GM19035 (cell line): ENCODE measurements around the gene PPP1R13B.
A peak's percentile ranks its signal among the peaks of the same experiment; 100 is the strongest.
"Not testable (repeated sequence)": the region's sequence is repeated elsewhere in the genome, so short reads cannot be mapped to it uniquely, and the experiment has no call there.

Experiments
- ATAC-seq: cut with Tn5 transposase; IDR thresholded peaks from one replicate; pipeline ENCODE4 v1.9.1; 2021; ENCODE audit not compliant: unreplicated experiment

PPP1R13B gene, protein sequence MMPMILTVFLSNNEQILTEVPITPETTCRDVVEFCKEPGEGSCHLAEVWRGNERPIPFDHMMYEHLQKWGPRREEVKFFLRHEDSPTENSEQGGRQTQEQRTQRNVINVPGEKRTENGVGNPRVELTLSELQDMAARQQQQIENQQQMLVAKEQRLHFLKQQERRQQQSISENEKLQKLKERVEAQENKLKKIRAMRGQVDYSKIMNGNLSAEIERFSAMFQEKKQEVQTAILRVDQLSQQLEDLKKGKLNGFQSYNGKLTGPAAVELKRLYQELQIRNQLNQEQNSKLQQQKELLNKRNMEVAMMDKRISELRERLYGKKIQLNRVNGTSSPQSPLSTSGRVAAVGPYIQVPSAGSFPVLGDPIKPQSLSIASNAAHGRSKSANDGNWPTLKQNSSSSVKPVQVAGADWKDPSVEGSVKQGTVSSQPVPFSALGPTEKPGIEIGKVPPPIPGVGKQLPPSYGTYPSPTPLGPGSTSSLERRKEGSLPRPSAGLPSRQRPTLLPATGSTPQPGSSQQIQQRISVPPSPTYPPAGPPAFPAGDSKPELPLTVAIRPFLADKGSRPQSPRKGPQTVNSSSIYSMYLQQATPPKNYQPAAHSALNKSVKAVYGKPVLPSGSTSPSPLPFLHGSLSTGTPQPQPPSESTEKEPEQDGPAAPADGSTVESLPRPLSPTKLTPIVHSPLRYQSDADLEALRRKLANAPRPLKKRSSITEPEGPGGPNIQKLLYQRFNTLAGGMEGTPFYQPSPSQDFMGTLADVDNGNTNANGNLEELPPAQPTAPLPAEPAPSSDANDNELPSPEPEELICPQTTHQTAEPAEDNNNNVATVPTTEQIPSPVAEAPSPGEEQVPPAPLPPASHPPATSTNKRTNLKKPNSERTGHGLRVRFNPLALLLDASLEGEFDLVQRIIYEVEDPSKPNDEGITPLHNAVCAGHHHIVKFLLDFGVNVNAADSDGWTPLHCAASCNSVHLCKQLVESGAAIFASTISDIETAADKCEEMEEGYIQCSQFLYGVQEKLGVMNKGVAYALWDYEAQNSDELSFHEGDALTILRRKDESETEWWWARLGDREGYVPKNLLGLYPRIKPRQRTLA

GRCh38 chr14:103847451-103848174 is at the start of gene PPP1R13B:
Gene PPP1R13B (minus strand): TSS chr14:103847575. CDS start chr14:103847307, 268 bp downstream.
- peak; percentile 82 for ATAC-seq

DNA sequence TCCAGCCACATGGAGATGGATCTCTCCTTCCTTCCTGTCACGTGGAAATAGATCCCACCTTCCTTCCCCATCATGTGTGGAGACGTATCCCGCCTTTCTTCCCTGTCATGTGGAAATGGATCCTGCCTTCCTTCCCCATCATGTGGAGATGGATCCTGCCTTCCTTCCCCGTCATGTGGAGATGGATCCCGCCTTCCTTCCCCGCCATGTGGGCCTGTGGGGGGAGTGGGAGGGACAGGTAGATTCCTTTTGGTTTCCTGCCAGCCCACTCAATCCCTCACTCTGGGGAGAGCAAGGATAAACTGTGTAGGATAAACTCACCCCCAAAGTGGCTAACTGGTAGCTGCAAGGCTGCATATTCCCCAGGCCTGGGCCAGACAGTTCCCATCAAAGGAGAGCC is 49.2 kb upstream of the PPP1R13B start:
- ATAC-seq, result no peak

DNA sequence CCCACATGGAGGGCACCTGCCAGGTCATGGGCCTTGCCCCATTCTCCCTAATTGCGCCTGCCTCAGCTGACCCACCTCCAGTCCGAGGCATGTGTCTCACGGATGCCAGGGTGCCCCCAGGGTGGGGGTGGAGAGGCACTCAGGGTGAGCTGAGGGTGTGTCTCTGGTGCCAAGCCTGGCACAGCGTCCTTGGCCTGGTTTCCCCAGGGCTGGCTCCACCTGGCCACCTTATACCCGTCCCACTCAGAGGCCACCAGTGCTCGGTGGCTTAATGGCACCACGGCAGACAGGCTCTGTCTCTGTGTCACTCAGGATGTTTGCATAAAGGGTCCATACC is 47.3 kb upstream of the PPP1R13B start:
- no peak for ATAC-seq

GRCh38 chr14:103894034-103894722 is 46.8 kb upstream of the PPP1R13B start:
- no peak for ATAC-seq

DNA sequence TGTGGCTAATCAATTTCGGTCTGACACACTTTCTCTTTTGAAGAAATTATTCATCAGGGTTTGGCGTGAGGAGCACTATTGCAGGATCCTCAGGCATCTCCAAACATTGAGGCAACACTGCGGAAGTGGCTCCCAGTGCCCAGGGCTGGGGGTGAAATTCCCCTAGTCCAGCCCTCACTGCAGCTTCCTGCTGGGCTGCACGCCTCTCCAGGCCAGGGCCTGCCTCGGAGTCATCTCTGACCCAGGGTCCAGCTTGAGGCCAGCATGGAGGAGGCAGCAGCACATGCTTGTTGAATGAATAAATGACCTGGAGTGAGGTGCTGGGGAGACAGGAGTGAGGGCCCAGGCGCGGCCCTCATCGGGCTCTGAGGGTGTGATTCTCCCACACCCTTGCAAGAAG is 44.9 kb upstream of the PPP1R13B start:
- no peak for ATAC-seq

DNA sequence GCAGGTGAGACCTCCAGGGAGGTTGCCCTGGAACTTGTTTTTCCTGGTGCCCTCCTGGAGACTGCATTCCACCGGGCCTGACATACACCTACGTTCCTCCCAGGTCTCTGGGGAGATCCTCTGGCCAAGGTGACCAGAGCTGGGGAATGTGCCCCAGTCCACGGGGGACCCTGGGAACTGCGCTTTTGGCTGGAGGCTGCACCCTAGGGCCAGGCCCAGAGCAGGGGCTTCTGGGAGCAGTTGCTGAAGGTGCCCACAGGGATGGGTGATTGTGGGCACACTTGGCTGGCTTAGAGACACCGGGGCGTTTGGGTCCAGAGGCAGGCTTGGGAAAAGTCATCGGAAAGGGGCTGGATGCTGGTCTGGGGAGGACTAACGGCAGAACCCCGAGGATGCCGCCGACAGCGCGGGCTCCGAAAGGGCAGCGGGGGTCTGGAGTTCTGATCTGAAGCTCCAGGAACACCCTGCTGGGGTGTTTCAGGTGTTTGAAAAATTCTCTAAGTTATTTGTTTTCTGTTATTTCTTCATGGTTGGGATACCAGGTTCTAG is 44.4 kb upstream of the PPP1R13B start:
- ATAC-seq, result no peak

DNA sequence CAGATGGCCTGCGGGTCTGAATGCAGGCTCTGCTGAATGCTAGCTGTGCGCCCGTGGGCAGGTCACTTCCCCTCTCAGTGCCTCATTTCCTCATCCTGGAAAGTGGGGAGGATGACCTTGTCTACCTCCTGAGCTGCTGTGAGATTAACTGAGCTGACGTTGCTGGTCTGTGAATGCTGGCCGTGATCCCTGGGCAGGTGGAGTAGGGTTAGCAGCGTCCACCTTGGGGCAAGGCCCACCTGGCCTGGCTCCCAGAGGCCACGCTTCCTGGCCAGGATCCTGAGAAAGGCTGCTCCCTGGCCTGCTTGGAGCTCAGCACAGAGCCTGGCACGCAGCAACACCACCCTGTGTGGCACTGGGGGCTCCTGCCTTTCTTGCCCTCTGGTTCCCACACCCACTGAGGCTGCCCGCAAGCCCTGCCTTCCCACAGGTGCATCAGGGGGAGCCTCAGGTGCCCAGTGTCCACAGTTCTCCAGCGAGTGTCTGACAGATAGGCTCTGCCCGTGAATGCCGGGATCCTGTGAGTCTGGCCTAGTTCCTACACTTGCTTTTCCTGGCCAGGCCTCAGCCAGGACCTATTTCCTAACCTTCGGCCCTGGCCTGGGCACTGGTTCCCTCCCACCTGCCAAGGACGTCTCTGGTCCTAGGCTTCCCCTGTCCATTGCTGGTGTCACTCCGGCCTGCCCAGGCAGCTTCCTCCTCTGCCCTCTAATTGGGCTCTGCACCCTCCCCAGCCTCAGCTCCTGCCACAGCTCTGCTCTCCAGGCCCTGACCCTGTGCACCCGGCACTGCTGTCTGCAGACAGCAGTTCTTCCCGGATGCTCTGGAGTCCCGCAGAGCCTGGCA is 43.7 kb upstream of the PPP1R13B start:
- no peak for ATAC-seq

- no peak for ATAC-seq
These were observed 42.6 kb upstream of the PPP1R13B start for GRCh38 chr14:103890052-103890371.

DNA sequence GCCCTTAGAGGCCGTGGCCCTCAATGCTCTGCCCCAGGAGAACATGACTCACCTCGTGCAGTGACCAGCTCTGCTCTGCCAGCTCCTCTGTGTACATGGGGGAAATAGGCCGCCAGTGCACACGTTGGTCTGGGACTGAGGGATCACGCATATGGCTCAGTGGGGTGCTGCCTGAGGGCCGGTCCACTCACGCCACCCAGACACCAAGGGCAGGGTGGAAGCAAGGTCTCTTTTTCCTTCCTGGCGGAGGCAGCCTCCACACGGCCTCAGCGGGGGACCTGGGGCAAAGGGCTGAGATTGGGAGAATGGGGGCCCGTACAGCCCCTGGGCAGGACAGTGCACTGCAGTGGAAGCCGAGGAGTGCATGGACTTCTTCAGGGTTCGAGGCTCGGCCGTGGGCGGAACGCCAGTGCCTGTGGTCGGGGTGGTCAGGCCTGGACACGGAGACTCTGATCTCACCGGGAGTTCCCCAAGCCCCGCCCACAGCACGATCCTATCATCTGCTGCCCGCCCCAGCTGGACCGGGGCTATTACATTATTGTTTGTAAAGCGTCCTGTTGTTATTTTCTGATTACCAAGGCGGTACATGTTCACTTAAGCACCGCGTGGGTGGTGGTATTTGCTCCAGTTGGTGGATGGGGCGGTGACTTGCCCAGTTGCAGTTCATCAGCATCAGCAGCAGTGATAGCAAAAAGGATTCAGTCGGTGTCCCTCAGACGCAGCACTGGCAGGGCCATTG is 42.1 kb upstream of the PPP1R13B start:
- no peak for ATAC-seq

DNA sequence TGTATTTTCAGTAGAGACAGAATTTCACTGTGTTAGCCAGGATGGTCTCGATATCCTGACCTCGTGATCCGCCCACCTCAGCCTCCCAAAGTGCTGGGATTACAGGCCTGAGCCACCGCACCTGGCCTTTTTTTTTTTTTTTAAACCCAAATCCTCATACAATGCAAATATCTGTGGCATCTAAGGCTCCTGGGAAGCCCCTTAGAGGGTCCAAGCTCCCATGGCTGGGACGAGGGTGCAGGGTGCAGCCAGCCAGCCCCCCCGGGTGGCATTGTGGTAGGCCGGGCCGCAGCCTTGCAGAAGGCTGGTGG is 41.6 kb upstream of the PPP1R13B start:
- ATAC-seq, result not testable (repeated sequence)

GRCh38 chr14:103887557-103888115 is 40.3 kb upstream of the PPP1R13B start:
- no peak for ATAC-seq

GRCh38 chr14:103887170-103887501 is 39.8 kb upstream of the PPP1R13B start:
- ATAC-seq, result no peak

DNA sequence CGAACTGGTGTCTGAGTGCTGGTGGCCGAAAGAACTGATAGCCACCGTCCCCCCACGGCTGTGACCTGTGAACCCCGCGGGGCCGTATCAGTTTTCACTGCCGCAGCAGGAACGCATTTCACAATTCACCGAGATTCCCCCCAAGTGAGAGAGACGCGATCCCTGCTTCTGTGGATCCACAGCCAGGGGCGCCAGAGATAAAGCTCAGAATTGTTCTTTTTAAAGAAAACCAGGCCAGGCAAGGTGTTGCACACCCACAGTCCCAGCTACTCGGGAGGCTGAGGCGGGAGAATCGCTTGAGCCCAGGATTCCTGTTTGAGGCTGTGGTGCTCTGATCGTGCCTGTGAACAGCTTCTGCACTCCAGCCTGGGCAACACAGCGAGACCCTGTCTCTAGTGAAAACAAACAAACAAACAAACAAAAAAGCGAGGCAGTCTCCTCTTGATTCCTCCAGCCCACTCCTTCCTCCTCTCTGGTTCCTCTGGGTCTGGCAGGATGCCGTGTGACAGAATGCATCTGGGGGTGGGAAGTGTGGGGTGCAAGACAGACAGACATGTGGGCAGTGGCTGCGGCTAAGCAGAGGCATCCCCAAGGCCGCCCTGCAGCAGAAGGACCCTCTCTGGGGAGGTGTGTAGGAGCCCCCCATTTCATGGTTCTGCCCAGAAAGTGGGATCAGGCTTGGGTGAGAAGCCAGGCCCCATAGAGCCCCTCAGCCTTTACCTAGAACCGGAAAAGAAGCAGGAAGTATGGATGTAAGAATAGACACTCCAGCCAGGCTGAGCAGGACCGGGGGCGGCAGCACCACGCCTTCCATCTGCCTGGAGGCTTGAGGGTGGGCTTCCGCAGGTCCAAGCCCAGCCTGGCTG is 39.2 kb upstream of the PPP1R13B start:
- ATAC-seq, result no peak

DNA sequence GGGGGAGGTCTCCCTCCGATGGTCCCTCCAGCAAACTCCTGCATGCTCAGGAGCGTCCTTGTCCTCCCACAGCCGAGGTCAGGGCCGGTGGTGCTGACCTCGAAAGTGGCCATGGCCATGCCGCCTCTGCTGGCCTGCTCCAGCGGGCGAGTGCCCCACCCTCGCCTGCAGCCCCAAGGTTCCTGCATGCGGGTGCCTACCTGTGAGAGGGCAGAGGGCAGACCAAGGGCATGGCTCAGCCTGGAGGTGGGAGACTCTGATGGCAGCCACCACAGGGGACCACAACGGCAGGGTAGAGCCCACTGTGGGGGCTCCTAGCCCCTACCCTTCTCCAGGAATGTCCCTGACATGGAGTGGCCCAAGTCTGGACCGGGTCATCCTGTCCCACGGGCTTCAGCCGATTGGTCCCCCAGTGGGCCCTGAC is 38.1 kb upstream of the PPP1R13B start:
- no peak for ATAC-seq

GRCh38 chr14:103884854-103885253 is 37.5 kb upstream of the PPP1R13B start:
- no peak for ATAC-seq

- no peak for ATAC-seq
These were observed 35.8 kb upstream of the PPP1R13B start for GRCh38 chr14:103883263-103883523.

- ATAC-seq, result no peak
These were observed 35.3 kb upstream of the PPP1R13B start for GRCh38 chr14:103882503-103883262.
